GM18517 (cell line): ENCODE results near the gene NCOA3.

Experiments used
- ATAC-seq: cut with Tn5 transposase; IDR thresholded peaks from one replicate; pipeline ENCODE4 v1.9.1; 2021; ENCODE audit warnings: mild to moderate bottlenecking, moderate library complexity; ENCODE audit not compliant: unreplicated experiment

NCOA3 gene

DNA sequence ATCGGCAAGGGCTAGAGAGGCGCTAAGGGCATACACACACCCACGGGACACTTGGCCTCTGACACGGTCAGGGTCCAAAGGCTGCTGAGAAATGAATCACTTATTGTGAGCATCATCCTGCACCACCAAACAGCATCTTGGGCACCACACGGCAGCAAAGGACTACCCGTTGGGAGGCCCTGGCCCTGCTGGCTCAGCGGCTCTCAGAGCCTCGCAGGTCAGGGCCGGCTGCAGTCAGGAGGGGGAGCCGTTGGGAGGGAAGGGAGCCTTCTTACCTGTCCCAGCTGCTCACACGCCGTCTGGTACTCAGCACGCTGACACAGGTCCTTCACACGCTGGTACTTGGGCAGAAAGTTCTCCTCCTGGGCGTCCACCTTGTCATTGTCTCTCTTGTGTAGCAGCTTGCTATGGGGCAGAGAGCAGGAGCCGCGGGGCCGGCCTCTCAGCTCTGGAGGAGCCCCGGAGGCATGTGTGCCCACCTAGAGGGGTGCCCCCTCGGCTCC lies 174.6 kb downstream of the NCOA3 start:
- ATAC-seq, result no peak

GRCh38 chr20:47676912-47677634 lies 175.4 kb downstream of the NCOA3 start:
- ATAC-seq, result no peak

- no peak for ATAC-seq
Measured at GRCh38 chr20:47677635-47678453, 176.2 kb downstream of the NCOA3 start.

GRCh38 chr20:47678536-47678935 lies 176.8 kb downstream of the NCOA3 start:
- ATAC-seq, result no peak

- no peak for ATAC-seq
Measured at GRCh38 chr20:47679462-47679861, 177.8 kb downstream of the NCOA3 start.

GRCh38 chr20:47680804-47681529 lies 179.3 kb downstream of the NCOA3 start:
- no peak for ATAC-seq

DNA sequence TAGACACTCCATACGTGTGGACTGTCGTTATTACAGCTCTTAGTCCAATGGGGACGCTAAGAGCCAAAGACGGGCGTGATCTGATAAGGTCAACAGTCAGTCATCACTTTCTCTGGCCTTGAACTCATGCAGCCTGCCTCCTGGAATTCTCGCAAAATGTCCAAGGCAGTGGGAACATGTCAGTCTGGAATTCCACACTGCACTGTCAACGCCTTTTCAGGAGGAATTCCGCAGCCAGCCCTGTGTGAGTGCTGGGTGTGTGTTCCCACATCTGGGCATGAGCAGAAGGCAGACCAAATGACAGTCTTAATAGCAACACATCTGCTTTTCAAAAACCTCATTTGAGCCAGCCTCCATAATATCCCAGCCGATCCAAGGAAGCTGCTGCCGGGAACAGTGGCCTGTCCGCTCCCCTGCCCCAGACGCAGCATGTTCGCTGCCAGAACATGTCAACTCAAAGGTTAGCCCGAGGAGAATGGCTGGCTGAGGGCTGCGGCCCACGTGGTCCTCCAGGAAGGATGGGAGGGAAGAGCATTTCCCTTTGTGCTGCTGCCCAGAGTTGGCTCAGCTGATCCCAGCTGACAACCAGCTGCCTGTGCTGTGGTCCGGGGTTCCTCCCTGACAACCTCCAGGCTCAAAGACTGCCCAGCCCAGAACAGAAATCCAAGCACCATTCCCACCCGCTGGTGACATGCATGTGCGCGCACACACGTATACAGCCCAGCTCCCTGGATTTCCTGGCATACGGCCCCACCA lies 180.5 kb downstream of the NCOA3 start:
- ATAC-seq, result no peak

GRCh38 chr20:47682916-47683315 lies 181.2 kb downstream of the NCOA3 start:
- ATAC-seq, result no peak

DNA sequence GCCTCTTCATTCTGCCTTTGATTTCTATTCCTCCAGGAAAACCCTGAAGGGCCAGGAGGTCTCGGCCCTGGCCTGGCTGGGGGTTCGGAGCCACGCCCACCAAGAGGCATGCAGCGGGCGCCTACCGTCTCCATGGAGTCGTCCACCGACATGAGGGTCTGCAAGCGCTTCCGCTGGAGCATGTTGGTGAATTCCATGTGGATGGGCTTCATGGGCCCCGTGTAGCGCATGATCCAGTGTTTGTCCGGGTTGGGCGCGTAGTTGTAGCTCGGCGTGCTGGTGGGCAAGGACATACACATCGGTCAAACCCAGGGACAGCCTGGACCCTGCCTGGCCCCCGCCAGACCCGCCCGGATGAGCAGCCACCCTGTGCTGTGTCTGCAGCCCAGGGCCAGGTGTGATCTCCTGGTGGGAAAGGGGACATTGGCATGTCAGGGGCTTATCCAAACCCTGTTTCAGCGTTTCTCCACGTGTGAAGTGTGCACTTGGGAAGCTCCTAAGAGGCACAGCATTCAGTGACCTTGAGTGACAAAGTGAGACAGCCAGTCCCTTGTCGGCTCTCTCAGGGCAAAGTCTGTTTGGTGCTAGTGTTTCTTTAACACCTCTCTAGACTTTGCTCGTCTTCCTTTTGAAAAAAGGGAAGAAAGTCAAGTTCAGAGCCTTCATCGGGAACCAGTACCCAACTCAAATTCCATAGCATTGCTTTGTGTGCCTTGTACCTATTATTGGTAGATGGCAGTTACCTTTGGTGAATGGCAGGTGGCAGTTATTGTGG lies 182.8 kb downstream of the NCOA3 start:
- ATAC-seq, result no peak

GRCh38 chr20:47686545-47686944 lies 184.9 kb downstream of the NCOA3 start:
- no peak for ATAC-seq

GRCh38 chr20:47687095-47687987 lies 185.7 kb downstream of the NCOA3 start:
- no peak for ATAC-seq

DNA sequence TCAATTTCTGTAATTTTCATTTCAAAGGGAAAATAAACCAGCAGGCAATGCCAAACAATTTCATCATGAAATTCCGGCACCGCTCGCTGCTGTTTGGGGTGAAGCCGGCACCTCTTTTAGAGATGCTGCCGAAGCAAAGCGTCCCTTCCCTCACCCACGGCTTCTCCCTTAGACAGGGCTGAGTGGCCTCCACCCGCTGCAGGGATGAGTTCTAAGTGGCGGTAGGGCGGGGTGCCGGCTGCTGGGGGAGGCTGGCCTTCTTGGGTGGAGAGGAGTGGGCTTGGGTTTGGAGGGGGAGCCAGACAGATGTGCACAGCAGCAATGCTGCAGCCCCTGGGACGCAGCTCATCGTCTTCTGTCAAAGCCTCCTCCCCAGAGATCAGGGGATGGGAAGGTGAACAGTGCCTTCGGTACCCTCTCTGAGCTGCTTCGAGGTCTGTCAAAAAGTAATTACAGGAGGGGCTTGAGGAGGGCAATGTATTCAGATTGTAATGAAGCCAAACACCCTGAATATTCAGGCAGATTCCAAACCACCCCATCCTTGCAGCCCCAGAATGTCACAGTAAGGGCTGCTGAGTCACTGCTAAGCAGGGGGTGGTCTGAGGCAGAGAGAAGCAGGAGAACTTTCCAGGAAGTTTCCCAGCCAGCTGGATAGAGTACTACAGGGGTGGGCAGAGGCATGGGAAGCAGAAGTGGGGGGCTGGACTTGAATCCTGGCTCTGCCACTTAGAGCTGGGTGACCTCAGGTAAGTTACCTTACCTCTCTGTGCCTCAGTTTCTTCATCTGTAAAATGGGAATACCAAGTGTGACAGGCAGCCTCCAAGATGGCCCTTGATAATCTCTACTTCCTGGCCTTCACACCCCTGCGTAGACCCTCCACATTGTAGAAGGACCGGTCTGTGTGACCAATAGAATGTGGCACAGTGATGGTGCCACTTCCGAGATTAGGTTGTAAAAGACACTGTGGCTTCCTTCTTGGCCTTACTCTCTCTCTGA lies 187.0 kb downstream of the NCOA3 start:
- no peak for ATAC-seq

DNA sequence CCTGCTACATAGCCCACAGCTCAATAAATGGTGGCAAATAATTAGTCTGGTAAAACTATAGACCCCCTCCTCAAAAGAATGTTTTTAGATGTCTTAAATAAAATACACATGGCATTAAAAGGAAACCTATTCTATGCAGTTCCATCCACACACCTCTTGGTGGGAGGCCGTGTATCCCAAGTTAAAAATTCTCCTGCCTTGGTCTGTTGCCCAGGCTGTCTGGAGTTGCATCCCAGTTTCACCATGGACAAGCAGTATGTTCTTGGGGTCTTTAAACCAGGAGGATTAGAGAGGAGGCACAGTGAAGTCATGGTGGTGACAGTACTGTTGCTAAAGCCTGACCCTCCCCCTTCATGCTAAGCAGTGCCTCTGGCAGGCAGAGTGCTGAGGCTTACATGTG lies 188.0 kb downstream of the NCOA3 start:
- no peak for ATAC-seq

GRCh38 chr20:47691625-47692024 lies 189.9 kb downstream of the NCOA3 start:
- ATAC-seq, result no peak

- no peak for ATAC-seq
Measured at GRCh38 chr20:47694021-47694818, 192.5 kb downstream of the NCOA3 start.

DNA sequence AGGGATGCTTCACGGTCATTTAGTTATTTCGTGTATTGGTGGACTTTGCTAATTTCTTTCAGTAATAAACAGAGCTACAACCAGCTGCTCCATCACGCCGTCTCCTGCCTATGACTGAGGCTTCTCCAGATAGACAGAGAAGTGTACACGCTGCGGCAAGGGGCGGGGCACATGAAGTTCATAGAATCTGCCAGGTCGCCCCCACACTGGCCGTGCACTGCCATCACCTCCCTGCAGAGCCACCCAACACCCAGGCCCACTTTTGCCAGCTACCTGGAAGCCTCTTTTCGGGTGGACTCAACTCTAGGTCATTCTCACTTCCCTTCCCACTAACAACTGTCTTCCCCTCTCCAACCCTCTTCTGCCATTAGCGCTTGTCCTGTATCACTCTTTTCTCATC lies 195.2 kb downstream of the NCOA3 start:
- no peak for ATAC-seq

GRCh38 chr20:47698142-47698541 lies 196.5 kb downstream of the NCOA3 start:
- ATAC-seq, result no peak
